Uterus (tissue), 2 donors: Measurements from ENCODE around the gene NUP107.

Experiments
- CTCF ChIP-seq, 4 experiments: fragments of 200-600 bp in 2 of 4; fragments of 450-650 bp in 2 of 4; sonication (generic) in 2 of 4; IDR thresholded peaks; one replicate each; pipeline ENCODE4 v1.5.1; 2016 to 2019; ENCODE audit warnings: antibody characterized with exemption in 4 of 4, mild to moderate bottlenecking in 2 of 4, moderate library complexity in 1 of 4
- POLR2A ChIP-seq, 2 donors: fragments of 450-650 bp; IDR thresholded peaks; one replicate each; pipeline ENCODE4 v1.6.1; 2016; ENCODE audit warnings: antibody characterized with exemption in 2 of 2, mild to moderate bottlenecking in 1 of 2, moderate library complexity in 1 of 2

- TF ChIP-seq CTCF (IDR thresholded peaks at IDR 0.05) (no peak), POLR2A (IDR thresholded peaks at IDR 0.05) (no peak)
These were observed 102.5 kb downstream of the NUP107 start for GRCh38 chr12:68789144-68789878.
